H1 (cell line): Measurements from ENCODE around the gene ROS1. TPM values are rescaled to one million over a fixed set of nuclear protein-coding genes. Genes with fewer than 3 reads are reported as not detected.

Experiments used
- CTCF ChIA-PET: fragments of 300-600 bp; sonication (Branson Sonifier 250); formaldehyde crosslinking; loops from one replicate; lab custom pipeline; 2021; ENCODE audit not compliant: partially characterized antibody; lab: Charles Lee
- POLR2A ChIA-PET: fragments of 300-600 bp; sonication (Branson Sonifier 250); formaldehyde crosslinking; loops from one replicate; lab custom pipeline; 2021; ENCODE audit warnings: inconsistent platforms; ENCODE audit not compliant: partially characterized antibody; lab: Charles Lee
- DNase-seq, 2 experiments: peaks; one replicate each; pipeline versions ENCODE4 v3.0.0 to v3.0.0-alpha.2; 2010 to 2022; ENCODE audit warnings: low spot score in 2 of 2, low read depth in 1 of 2, mixed read lengths in 1 of 2
- FAIRE-seq: peaks from 2 replicates; lab custom pipeline; 2011; peaks lifted over from hg19 to GRCh38; lab: Jason Lieb, UNC
- H2AFZ ChIP-seq: 2 replicates; pipeline ENCODE4 v1.8.1; 2012; ENCODE audit warnings: low read length, inconsistent platforms
- H2AK5ac ChIP-seq: 2 replicates; pipeline ENCODE4 v1.6.1; 2013; ENCODE audit warnings: low read depth, low read length
- H2BK120ac ChIP-seq: replicated peaks from 2 replicates; pipeline ENCODE3; 2013; ENCODE audit warnings: low read depth, low read length, inconsistent platforms
- H2BK12ac ChIP-seq: 2 replicates; pipeline ENCODE4 v1.6.1; 2013; ENCODE audit warnings: low read depth, low read length
- H2BK15ac ChIP-seq: 2 replicates; pipeline ENCODE4 v1.6.1; 2013; ENCODE audit warnings: low read length
- H2BK20ac ChIP-seq: 2 replicates; pipeline ENCODE4 v1.6.1; 2013; ENCODE audit warnings: low read length
- H2BK5ac ChIP-seq: 2 replicates; pipeline ENCODE4 v1.6.1; 2013; ENCODE audit warnings: low read depth, low read length
- H3K14ac ChIP-seq: 2 replicates; pipeline ENCODE4 v1.6.1; 2013; ENCODE audit warnings: inconsistent platforms; ENCODE audit not compliant: insufficient read length
- H3K18ac ChIP-seq: 2 replicates; pipeline ENCODE4 v1.6.1; 2013; ENCODE audit warnings: low read length; ENCODE audit errors: extremely low read depth
- H3K23ac ChIP-seq: 2 replicates; pipeline ENCODE4 v1.6.1; 2013; ENCODE audit warnings: inconsistent platforms; ENCODE audit not compliant: insufficient read length
- H3K23me2 ChIP-seq: 2 replicates; pipeline ENCODE4 v1.6.1; 2013; ENCODE audit warnings: low read depth, low read length
- H3K27ac ChIP-seq: 2 replicates; pipeline ENCODE4 v1.6.1; 2011; ENCODE audit warnings: low read depth, low read length, inconsistent platforms
- H3K27me3 ChIP-seq, 4 experiments: replicated peaks in 1 of 4; 1 replicate in 1 of 4; 2 replicates in 3 of 4; pipeline versions ENCODE4 v1.6.1 to v1.8.1; 2011 to 2013; ENCODE audit warnings: low read length in 3 of 4, mild to moderate bottlenecking in 3 of 4, inconsistent platforms in 2 of 4, mixed read lengths in 2 of 4, moderate library complexity in 1 of 4; ENCODE audit not compliant: control insufficient read depth in 3 of 4, insufficient read depth in 3 of 4; ENCODE audit errors: extremely low read depth in 1 of 4
- H3K36me3 ChIP-seq, 4 experiments: 2 replicates each; pipeline versions ENCODE4 v1.6.1 to v1.8.1; 2011 to 2013; ENCODE audit warnings: mild to moderate bottlenecking in 4 of 4, low read length in 3 of 4, moderate library complexity in 2 of 4, control low read depth in 1 of 4, inconsistent platforms in 1 of 4; ENCODE audit not compliant: insufficient read depth in 4 of 4, control insufficient read depth in 2 of 4
- H3K4ac ChIP-seq: replicated peaks from 2 replicates; pipeline ENCODE3; 2013; ENCODE audit warnings: low read length, low read depth, mixed read lengths, inconsistent platforms; ENCODE audit not compliant: insufficient read length
- H3K4me1 ChIP-seq, 4 experiments: replicated peaks in 1 of 4; 1 replicate in 1 of 4; 2 replicates in 3 of 4; pipeline versions ENCODE4 v1.6.1 to v1.8.1; 2011 to 2013; ENCODE audit warnings: low read length in 3 of 4, inconsistent platforms in 2 of 4, mixed read lengths in 1 of 4; ENCODE audit not compliant: insufficient read depth in 4 of 4, control insufficient read depth in 3 of 4
- H3K4me2 ChIP-seq, 2 experiments: 2 replicates each; pipeline versions ENCODE4 v1.6.1 to v1.8.1; 2011 to 2013; ENCODE audit warnings: low read depth in 2 of 2, low read length in 2 of 2, control low read depth in 1 of 2, inconsistent platforms in 1 of 2, mild to moderate bottlenecking in 1 of 2; ENCODE audit not compliant: insufficient read depth in 1 of 2
- H3K4me3 ChIP-seq, 4 experiments: fragments of 200-600, 300-600 bp in 1 of 4; sonication (generic), shearing (Covaris generic), sonication (Bioruptor Twin) in 1 of 4; 2 replicates each; pipeline versions ENCODE4 v1.5.1 to v1.8.1; 2011 to 2016; ENCODE audit warnings: low read length in 4 of 4, low read depth in 3 of 4, control low read depth in 2 of 4, inconsistent platforms in 2 of 4, mild to moderate bottlenecking in 2 of 4, mixed read lengths in 1 of 4, moderate library complexity in 1 of 4; ENCODE audit not compliant: insufficient read depth in 2 of 4; ENCODE audit errors: extremely low read depth in 1 of 4
- H3K56ac ChIP-seq: replicated peaks from 2 replicates; pipeline ENCODE3; 2013; ENCODE audit warnings: low read depth, mild to moderate bottlenecking, mixed read lengths, low read length, inconsistent platforms; ENCODE audit not compliant: insufficient read length
- H3K79me1 ChIP-seq: 2 replicates; pipeline ENCODE4 v1.6.1; 2013; ENCODE audit warnings: low read depth, low read length, control low read depth
- H3K79me2 ChIP-seq, 2 experiments: 2 replicates each; pipeline versions ENCODE4 v1.6.1 to v1.8.1; 2012 to 2013; ENCODE audit warnings: low read length in 2 of 2, mild to moderate bottlenecking in 2 of 2, inconsistent platforms in 1 of 2; ENCODE audit not compliant: insufficient read depth in 2 of 2, control insufficient read depth in 1 of 2
- H3K9ac ChIP-seq, 4 experiments: replicated peaks in 1 of 4; 1 replicate in 1 of 4; 2 replicates in 3 of 4; pipeline versions ENCODE4 v1.6.1 to v1.8.1; 2011 to 2013; ENCODE audit warnings: low read depth in 3 of 4, low read length in 3 of 4, control low read depth in 2 of 4, mild to moderate bottlenecking in 2 of 4, moderate library complexity in 2 of 4, inconsistent platforms in 1 of 4; ENCODE audit errors: extremely low read depth in 1 of 4
- H3K9me3 ChIP-seq, 2 experiments: 2 replicates each; pipeline versions ENCODE4 v1.6.1 to v1.8.1; 2012 to 2013; ENCODE audit warnings: mild to moderate bottlenecking in 2 of 2, moderate library complexity in 2 of 2, control low read depth in 1 of 2, inconsistent platforms in 1 of 2, low read depth in 1 of 2, low read length in 1 of 2, mixed read lengths in 1 of 2; ENCODE audit not compliant: insufficient read depth in 2 of 2
- H4K20me1 ChIP-seq, 2 experiments: replicated peaks in 1 of 2; 2 replicates each; pipeline versions ENCODE3 to v1.8.1; 2011 to 2013; ENCODE audit warnings: inconsistent platforms in 2 of 2, low read length in 2 of 2, mild to moderate bottlenecking in 1 of 2; ENCODE audit not compliant: insufficient read depth in 2 of 2, control insufficient read depth in 1 of 2
- H4K5ac ChIP-seq: 2 replicates; pipeline ENCODE4 v1.6.1; 2013; ENCODE audit warnings: low read length, low read depth, mixed read lengths, inconsistent platforms; ENCODE audit not compliant: insufficient read length
- H4K8ac ChIP-seq: 2 replicates; pipeline ENCODE4 v1.8.0; 2013; ENCODE audit warnings: mild to moderate bottlenecking, moderate library complexity, low read length, inconsistent platforms; ENCODE audit not compliant: insufficient read depth; ENCODE audit errors: extremely low read depth
- H4K91ac ChIP-seq: replicated peaks from 2 replicates; pipeline ENCODE3; 2013; ENCODE audit warnings: low read length, mixed read lengths, inconsistent platforms; ENCODE audit not compliant: insufficient read length
- BCL11A ChIP-seq, 2 experiments: IDR thresholded peaks; one replicate each; pipeline ENCODE4 v1.6.1; 2011; ENCODE audit warnings: low read depth in 2 of 2, low read length in 2 of 2, mild to moderate bottlenecking in 2 of 2
- BRCA1 ChIP-seq: IDR thresholded peaks from 2 replicates; pipeline ENCODE4 v1.6.1; 2012; ENCODE audit warnings: low read depth, low read length, improper control_type of control experiment
- CHD2 ChIP-seq: IDR thresholded peaks from 2 replicates; pipeline ENCODE4 v1.6.1; 2012; ENCODE audit warnings: low read length, improper control_type of control experiment
- EZH2 ChIP-seq: fragments of 200-600 bp; sonication (generic); IDR thresholded peaks from 2 replicates; pipeline ENCODE4 v1.7.1; 2012; ENCODE audit warnings: low read depth, mild to moderate bottlenecking, moderate library complexity, low read length, inconsistent platforms; ENCODE audit not compliant: severe bottlenecking
- JUND ChIP-seq: IDR thresholded peaks from 2 replicates; pipeline ENCODE4 v1.6.1; 2011; ENCODE audit warnings: mild to moderate bottlenecking, improper control_type of control experiment, low read length
- RBBP5 ChIP-seq: IDR thresholded peaks from 2 replicates; pipeline ENCODE4 v1.7.1; 2012; ENCODE audit warnings: low read depth, mild to moderate bottlenecking, inconsistent platforms, low read length, moderate library complexity, borderline replicate concordance
- SP1 ChIP-seq: IDR thresholded peaks from 2 replicates; pipeline ENCODE4 v1.6.1; 2011; ENCODE audit warnings: low read depth, low read length
- TAF7 ChIP-seq: optimal IDR thresholded peaks from 2 replicates; pipeline ENCODE3; 2011; ENCODE audit warnings: low read depth, mild to moderate bottlenecking, inconsistent platforms, low read length, moderate library complexity, borderline replicate concordance
- YY1 ChIP-seq: IDR thresholded peaks from 2 replicates; pipeline ENCODE4 v1.6.1; 2011; ENCODE audit warnings: low read depth, mild to moderate bottlenecking, low read length
- ZNF274 ChIP-seq: IDR thresholded peaks from 2 replicates; pipeline ENCODE4 v1.7.0; 2012; ENCODE audit warnings: low read length, borderline replicate concordance; ENCODE audit errors: extremely low read depth
- WGBS, 2 experiments: shearing (Covaris generic) in 1 of 2; methylation state at CpG; one replicate each; pipeline versions ENCODE4 v1.1.6 to v1.1.7; 2013 to 2015; ENCODE audit warnings: low lambda C conversion rate in 2 of 2, mixed read lengths in 2 of 2, inconsistent platforms in 1 of 2, low coverage in 1 of 2, missing lambda C conversion rate in 1 of 2; ENCODE audit not compliant: insufficient replicate concordance in 2 of 2, insufficient coverage in 1 of 2, insufficient read length in 1 of 2; ENCODE audit errors: extremely low coverage in 1 of 2, missing lambda C conversion rate in 1 of 2; 5-methylcytosine and 5-hydroxymethylcytosine counted together
- polyA plus RNA-seq, 7 experiments: library from polyadenylated mRNA; depleted of rRNA in 3 of 7; stranded (reverse) in 5 of 7; unstranded in 2 of 7; fragments of >200 nt in 5 of 7; fragments of 200-250 nt in 2 of 7; gene quantifications; 1 replicate in 5 of 7; 2 replicates in 1 of 7; 4 replicates in 1 of 7; pipeline versions ENCODE4 v1.2.1 to v1.2.3, GENCODE V29; 2011 to 2013; ENCODE audit warnings: missing spikeins in 2 of 7, mixed read lengths in 2 of 7
- total RNA-seq: library from RNA; stranded (reverse); fragmentation: NEBNext Ultra II Directional; extraction: Animal tissue kit (Norgen Biotek cat#: 25700); gene quantifications from 2 replicates; pipeline ENCODE4 v1.2.1, GENCODE V29; 2021
- TF ChIP-seq, protein P1 (sequence below): IDR thresholded peaks from 2 replicates; pipeline ENCODE4 v1.6.1; 2012; ENCODE audit warnings: inconsistent platforms

ROS1 gene
- total and polyA plus RNA-seq, 2 of the 8 experiments (the other 6 are each of a cell fraction or from before 2014, with no cell fraction given), result not detected

DNA sequence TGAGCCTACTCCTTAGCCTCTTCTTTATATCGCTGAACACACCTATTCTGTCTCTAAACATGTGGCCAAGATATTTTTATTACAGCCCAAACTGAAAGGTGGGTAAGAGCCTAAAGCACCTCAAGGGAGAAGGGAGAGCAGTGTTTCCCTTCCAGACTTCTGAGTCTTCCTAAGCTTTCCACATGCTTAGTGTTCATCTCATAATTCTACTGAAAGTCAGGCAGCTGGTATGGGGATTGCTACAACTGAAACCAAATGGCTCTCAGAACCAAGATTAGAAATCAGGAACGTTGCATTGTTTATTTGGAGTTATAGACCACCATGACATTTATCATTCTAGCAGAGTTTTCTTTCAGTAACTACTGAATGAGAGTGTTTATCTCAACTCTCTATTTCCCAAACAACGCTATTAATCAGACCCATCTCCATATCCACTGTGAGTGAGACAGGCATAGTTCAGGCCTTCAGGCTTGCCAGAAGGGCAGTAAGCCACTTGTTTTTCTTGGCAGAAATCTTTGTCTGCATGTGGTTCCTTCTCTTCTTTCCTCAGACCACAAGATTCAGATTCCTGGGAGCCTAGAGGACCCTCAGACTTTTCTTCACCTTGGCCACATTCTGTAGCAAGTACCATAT is 137.5 kb downstream of the ROS1 start:
- H3K36me3 ChIP-seq, result no peaks in the 10 kb centered on the region
- H3K27me3 ChIP-seq, result no peaks in the 10 kb centered on the region
- no peak overlapping the region for H2BK5ac ChIP-seq
- H3K79me2 ChIP-seq, result no peaks in the 10 kb centered on the region
- H2BK20ac ChIP-seq, result no peak overlapping the region
- H2AFZ ChIP-seq, result no peak overlapping the region
- CTCF ChIA-PET, result interaction anchor here (0.7 to 1.3 kb wide), 4 partner anchors 9 to 317 kb away, joined by 3 to 5 read pairs (median 4); no protein-coding TSS in a partner anchor
- no peak overlapping the region for H2BK120ac ChIP-seq
- DNase-seq (no peak), FAIRE-seq (no peak)
- no peak overlapping the region for H3K27ac ChIP-seq
- no peak overlapping the region for H3K4me2 ChIP-seq
- peaks cover 0 to 2% of the 10 kb centered on the region in 2 experiments for H4K20me1 ChIP-seq
- no peak overlapping the region for H4K5ac ChIP-seq
- no peak overlapping the region for H2BK12ac ChIP-seq
- POLR2A ChIA-PET, result no interaction called here
- no peak overlapping the region for H2BK15ac ChIP-seq
- no peak overlapping the region for H4K91ac ChIP-seq
- H3K4me1 ChIP-seq, result no peaks in the 10 kb centered on the region
- H3K56ac ChIP-seq, result no peak overlapping the region
- H4K8ac ChIP-seq, result no peak overlapping the region
- no peak overlapping the region for H3K9ac ChIP-seq
- no peak overlapping the region for H3K18ac ChIP-seq
- H3K14ac ChIP-seq, result no peak overlapping the region
- H3K9me3 ChIP-seq, result no peaks in the 10 kb centered on the region
- no peaks in the 10 kb centered on the region for H3K23me2 ChIP-seq
- 82% methylated on average over 3 of the region's 3 CpGs; no CpG with 5 or more reads in 1 of the 2 experiments for WGBS, 2 experiments
- no peaks in the 10 kb centered on the region for H3K79me1 ChIP-seq
- no peak overlapping the region for H3K4ac ChIP-seq
- H3K4me3 ChIP-seq, result no peak overlapping the region
- H3K23ac ChIP-seq, result no peak overlapping the region
- H2AK5ac ChIP-seq, result no peak overlapping the region
- no peak for TF ChIP-seq EZH2
- no peak for TF ChIP-seq CHD2
- no peak for TF ChIP-seq SP1
- no peak for TF ChIP-seq YY1
- TF ChIP-seq ZNF274, result no peak
- no peak for TF ChIP-seq RBBP5
- no peak for TF ChIP-seq TAF7
- TF ChIP-seq, protein P1, sequence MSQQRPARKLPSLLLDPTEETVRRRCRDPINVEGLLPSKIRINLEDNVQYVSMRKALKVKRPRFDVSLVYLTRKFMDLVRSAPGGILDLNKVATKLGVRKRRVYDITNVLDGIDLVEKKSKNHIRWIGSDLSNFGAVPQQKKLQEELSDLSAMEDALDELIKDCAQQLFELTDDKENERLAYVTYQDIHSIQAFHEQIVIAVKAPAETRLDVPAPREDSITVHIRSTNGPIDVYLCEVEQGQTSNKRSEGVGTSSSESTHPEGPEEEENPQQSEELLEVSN, result no peak
- TF ChIP-seq BCL11A (IDR thresholded peaks at IDR 0.05; ENCODE audit: low read depth in 2 of 2, low read length in 2 of 2), result no peak
- TF ChIP-seq JUND, result no peak
- TF ChIP-seq BRCA1, result no peak
